Measurements from ENCODE around the gene NPC2.

- TF ChIP-seq EZH2 (IDR thresholded peaks at IDR 0.05; ENCODE audit: low read length, unreplicated experiment): no peak
- TF ChIP-seq, protein P1, sequence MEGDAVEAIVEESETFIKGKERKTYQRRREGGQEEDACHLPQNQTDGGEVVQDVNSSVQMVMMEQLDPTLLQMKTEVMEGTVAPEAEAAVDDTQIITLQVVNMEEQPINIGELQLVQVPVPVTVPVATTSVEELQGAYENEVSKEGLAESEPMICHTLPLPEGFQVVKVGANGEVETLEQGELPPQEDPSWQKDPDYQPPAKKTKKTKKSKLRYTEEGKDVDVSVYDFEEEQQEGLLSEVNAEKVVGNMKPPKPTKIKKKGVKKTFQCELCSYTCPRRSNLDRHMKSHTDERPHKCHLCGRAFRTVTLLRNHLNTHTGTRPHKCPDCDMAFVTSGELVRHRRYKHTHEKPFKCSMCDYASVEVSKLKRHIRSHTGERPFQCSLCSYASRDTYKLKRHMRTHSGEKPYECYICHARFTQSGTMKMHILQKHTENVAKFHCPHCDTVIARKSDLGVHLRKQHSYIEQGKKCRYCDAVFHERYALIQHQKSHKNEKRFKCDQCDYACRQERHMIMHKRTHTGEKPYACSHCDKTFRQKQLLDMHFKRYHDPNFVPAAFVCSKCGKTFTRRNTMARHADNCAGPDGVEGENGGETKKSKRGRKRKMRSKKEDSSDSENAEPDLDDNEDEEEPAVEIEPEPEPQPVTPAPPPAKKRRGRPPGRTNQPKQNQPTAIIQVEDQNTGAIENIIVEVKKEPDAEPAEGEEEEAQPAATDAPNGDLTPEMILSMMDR (conservative IDR thresholded peaks at IDR 0.05; ENCODE audit: low read depth, low read length): no peak
These were observed 24.6 kb downstream of the NPC2 start for GRCh38 chr14:74468513-74468912.
